GM23338 (cell line): ENCODE results near the gene RNF223. TPM values are rescaled to one million over a fixed set of nuclear protein-coding genes. Genes with fewer than 3 reads are reported as not detected.

Source experiments
- ATAC-seq: fragments of 200-7000 bp; cut with Tn5 transposase; 3 replicates; pipeline ENCODE4 v1.9.1; 2020
- DNase-seq: peaks from one replicate; pipeline ENCODE4 v3.0.0-alpha.2; 2015; ENCODE audit warnings: low spot score
- H2AFZ ChIP-seq: fragments of 200-600 bp; sonication (generic); 2 replicates; pipeline ENCODE4 v1.8.0; 2016; ENCODE audit warnings: antibody characterized with exemption, mild to moderate bottlenecking, moderate library complexity
- H3F3A ChIP-seq: fragments of 200-600 bp; sonication (generic); replicated peaks from 2 replicates; pipeline ENCODE4 v1.8.0; 2017; ENCODE audit warnings: antibody characterized with exemption, mixed run types, low read depth
- H3K27ac ChIP-seq: fragments of 200-600 bp; sonication (generic); 2 replicates; pipeline ENCODE4 v1.6.1; 2016; ENCODE audit warnings: low read depth
- H3K27me3 ChIP-seq: fragments of 200-600 bp; sonication (generic); 2 replicates; pipeline ENCODE4 v1.8.0; 2016; ENCODE audit warnings: mild to moderate bottlenecking, mixed run types, moderate library complexity; ENCODE audit not compliant: insufficient read depth
- H3K36me3 ChIP-seq: fragments of 200-600 bp; sonication (generic); 2 replicates; pipeline ENCODE4 v1.8.0; 2016; ENCODE audit warnings: mild to moderate bottlenecking; ENCODE audit not compliant: insufficient read depth
- H3K4me1 ChIP-seq: fragments of 200-600 bp; sonication (generic); 2 replicates; pipeline ENCODE4 v1.8.0; 2016; ENCODE audit warnings: mild to moderate bottlenecking, moderate library complexity; ENCODE audit not compliant: insufficient read depth
- H3K4me2 ChIP-seq: fragments of 200-600 bp; sonication (generic); 2 replicates; pipeline ENCODE4 v1.7.1; 2017; ENCODE audit warnings: mixed run types
- H3K4me3 ChIP-seq: fragments of 200-600 bp; sonication (generic); 2 replicates; pipeline ENCODE4 v1.6.1; 2016; ENCODE audit warnings: mixed run types
- H3K79me2 ChIP-seq: fragments of 200-600 bp; sonication (generic); replicated peaks from 2 replicates; pipeline ENCODE4 v1.8.0; 2017; ENCODE audit warnings: mild to moderate bottlenecking; ENCODE audit not compliant: insufficient read depth
- H3K9me2 ChIP-seq: fragments of 200-600 bp; sonication (generic); 2 replicates; pipeline ENCODE4 v1.8.0; 2017; ENCODE audit not compliant: insufficient read depth
- H4K20me1 ChIP-seq: fragments of 200-600 bp; sonication (generic); replicated peaks from 2 replicates; pipeline ENCODE4 v1.8.0; 2017; ENCODE audit warnings: mild to moderate bottlenecking; ENCODE audit not compliant: insufficient read depth
- H3K27ac Mint-ChIP-seq: 2 replicates; pipeline ENCODE4 v1.8.0; 2020; ENCODE audit warnings: inconsistent platforms, mild to moderate bottlenecking, moderate library complexity, mixed read lengths
- H3K27me3 Mint-ChIP-seq: 3 replicates; pipeline ENCODE4 v1.8.0; 2022; ENCODE audit warnings: low read depth, mild to moderate bottlenecking, moderate library complexity, mixed read lengths, inconsistent platforms; ENCODE audit not compliant: insufficient read depth, poor library complexity
- H3K36me3 Mint-ChIP-seq: 3 replicates; pipeline ENCODE4 v1.8.0; 2021; ENCODE audit warnings: low read depth, mild to moderate bottlenecking, inconsistent platforms, moderate library complexity, mixed read lengths
- H3K4me1 Mint-ChIP-seq: 3 replicates; pipeline ENCODE4 v1.8.0; 2020; ENCODE audit warnings: mild to moderate bottlenecking, inconsistent platforms, mixed read lengths
- H3K4me3 Mint-ChIP-seq: 3 replicates; pipeline ENCODE4 v1.8.0; 2021; ENCODE audit warnings: moderate library complexity, mild to moderate bottlenecking, inconsistent platforms, mixed read lengths
- H3K9me3 Mint-ChIP-seq: 3 replicates; pipeline ENCODE4 v1.8.0; 2020; ENCODE audit warnings: moderate library complexity, mild to moderate bottlenecking, inconsistent platforms, mixed read lengths
- CREB1 ChIP-seq: fragments of 250-450 bp; sonication (Bioruptor Pico); IDR thresholded peaks from 2 replicates; pipeline ENCODE4 v1.5.0; 2020; ENCODE audit warnings: low read depth, mild to moderate bottlenecking, moderate library complexity
- CTCF ChIP-seq, 2 experiments: fragments of 200-600 bp in 1 of 2; sonication (generic) in 1 of 2; conservative IDR thresholded peaks; 2 replicates each; pipeline versions ENCODE4 v1.5.1 to v1.6.1; 2016 to 2017; ENCODE audit warnings: antibody characterized with exemption in 2 of 2, low read depth in 2 of 2, mild to moderate bottlenecking in 2 of 2, moderate library complexity in 1 of 2
- ETS1 ChIP-seq: IDR thresholded peaks from 2 replicates; pipeline ENCODE4 v1.6.1; 2016; ENCODE audit warnings: antibody characterized with exemption
- EZH2 ChIP-seq: fragments of 200-600 bp; sonication (generic); IDR thresholded peaks from one replicate; pipeline ENCODE4 v1.8.0; 2017; ENCODE audit warnings: antibody characterized with exemption, mild to moderate bottlenecking, low read depth; ENCODE audit not compliant: unreplicated experiment
- EZH2phosphoT487 ChIP-seq: fragments of 200-600 bp; sonication (generic); IDR thresholded peaks from one replicate; pipeline ENCODE4 v1.8.1; 2018; ENCODE audit warnings: antibody characterized with exemption; ENCODE audit not compliant: unreplicated experiment
- JUNB ChIP-seq: IDR thresholded peaks from one replicate; pipeline ENCODE4 v1.6.1; 2016; ENCODE audit warnings: antibody characterized with exemption; ENCODE audit not compliant: unreplicated experiment
- NANOG ChIP-seq: IDR thresholded peaks from 2 replicates; pipeline ENCODE4 v1.6.1; 2016; ENCODE audit warnings: antibody characterized with exemption, borderline replicate concordance
- POLR2AphosphoS5 ChIP-seq: IDR thresholded peaks from 2 replicates; pipeline ENCODE4 v1.6.1; 2016; ENCODE audit warnings: antibody characterized with exemption, low read depth
- REST ChIP-seq: IDR thresholded peaks from one replicate; pipeline ENCODE4 v1.6.1; 2018; ENCODE audit warnings: antibody characterized with exemption; ENCODE audit not compliant: unreplicated experiment
- STAT1 ChIP-seq: IDR thresholded peaks from one replicate; pipeline ENCODE4 v1.6.1; 2016; ENCODE audit warnings: antibody characterized with exemption; ENCODE audit not compliant: unreplicated experiment
- ZNF114 ChIP-seq: fragments of 250-450 bp; sonication (Bioruptor Pico); IDR thresholded peaks from 2 replicates; pipeline ENCODE4 v1.5.0; 2020; ENCODE audit warnings: mild to moderate bottlenecking, moderate library complexity
- ZNF331 ChIP-seq: fragments of 250-450 bp; sonication (Bioruptor Pico); IDR thresholded peaks from 2 replicates; pipeline ENCODE4 v1.5.0; 2020; ENCODE audit warnings: low read depth, mild to moderate bottlenecking, moderate library complexity
- ZNF462 ChIP-seq: fragments of 250-450 bp; sonication (Bioruptor Pico); IDR thresholded peaks from 2 replicates; pipeline ENCODE4 v1.5.0; 2020; ENCODE audit warnings: mild to moderate bottlenecking, moderate library complexity
- polyA plus RNA-seq: library from polyadenylated mRNA; unstranded; fragments of >200 nt; fragmentation: Nextera tagmentation; extraction: Ambion mirVana; gene quantifications from 2 replicates; pipeline ENCODE4 v1.2.1, GENCODE V29; 2016
- total RNA-seq: library from RNA; depleted of rRNA; stranded (reverse); fragments of >200 nt; shearing (Covaris generic); gene quantifications from 2 replicates; pipeline ENCODE4 v1.2.3, GENCODE V29; 2014

Gene RNF223
- total and polyA plus RNA-seq, 2 experiments from 2014 or later = not detected

GRCh38 chr1:1069056-1069710 lies 4.9 kb downstream of the RNF223 start:
- ATAC-seq (peak; percentile 49), DNase-seq (peak; percentile 82)
- Histone ChIP-seq H3K4me2 (peak overlapping the region; percentile 80), H3K9me2 (no peaks in the 10 kb centered on the region), H3K4me1 (peaks cover 6% of the 10 kb centered on the region; the same call in 1 of the 2 replicates), H3K4me3 (peak overlapping the region; percentile 71), H3K27ac (no peak overlapping the region), H3F3A (no peaks in the 10 kb centered on the region), H3K36me3 (no peaks in the 10 kb centered on the region), H4K20me1 (no peaks in the 10 kb centered on the region; the same call in 1 of the 2 replicates), H2AFZ (peak overlapping the region; percentile 74; the same call in 1 of the 2 replicates), H3K27me3 (peaks cover 20% of the 10 kb centered on the region; the same call in 1 of the 2 replicates), H3K79me2 (no peaks in the 10 kb centered on the region)
- Mint-ChIP-seq H3K36me3 (no peaks in the 10 kb centered on the region), H3K9me3 (no peaks in the 10 kb centered on the region), H3K4me1 (no peaks in the 10 kb centered on the region), H3K4me3 (peak overlapping the region; percentile 72; the same call in 2 of the 3 replicates), H3K27ac (no peak overlapping the region), H3K27me3 (peaks cover 12% of the 10 kb centered on the region)
- TF ChIP-seq EZH2 (no peak), ZNF462 (CRISPR knock-in tag) (no peak), ETS1 (no peak), ZNF114 (CRISPR knock-in tag) (no peak), CTCF (conservative IDR thresholded peaks at IDR 0.05; ENCODE audit: low read depth in 2 of 2) (no peak), EZH2phosphoT487 (no peak), NANOG (no peak), JUNB (no peak), CREB1 (CRISPR knock-in tag) (no peak), ZNF331 (no peak), REST (no peak), STAT1 (no peak), POLR2AphosphoS5 (no peak)
